ENCODE results near the gene GSDMA. TPM values are rescaled to one million over a fixed set of nuclear protein-coding genes. Genes with fewer than 3 reads are reported as not detected.
A peak's percentile ranks its signal among the peaks of the same experiment; 100 is the strongest.

Gene GSDMA
- total and polyA plus RNA-seq, 10 of the 15 experiments (the other 5 are each of a cell fraction or from before 2014, with no cell fraction given): 0.04 to 0.11 TPM; not detected in 8

DNA sequence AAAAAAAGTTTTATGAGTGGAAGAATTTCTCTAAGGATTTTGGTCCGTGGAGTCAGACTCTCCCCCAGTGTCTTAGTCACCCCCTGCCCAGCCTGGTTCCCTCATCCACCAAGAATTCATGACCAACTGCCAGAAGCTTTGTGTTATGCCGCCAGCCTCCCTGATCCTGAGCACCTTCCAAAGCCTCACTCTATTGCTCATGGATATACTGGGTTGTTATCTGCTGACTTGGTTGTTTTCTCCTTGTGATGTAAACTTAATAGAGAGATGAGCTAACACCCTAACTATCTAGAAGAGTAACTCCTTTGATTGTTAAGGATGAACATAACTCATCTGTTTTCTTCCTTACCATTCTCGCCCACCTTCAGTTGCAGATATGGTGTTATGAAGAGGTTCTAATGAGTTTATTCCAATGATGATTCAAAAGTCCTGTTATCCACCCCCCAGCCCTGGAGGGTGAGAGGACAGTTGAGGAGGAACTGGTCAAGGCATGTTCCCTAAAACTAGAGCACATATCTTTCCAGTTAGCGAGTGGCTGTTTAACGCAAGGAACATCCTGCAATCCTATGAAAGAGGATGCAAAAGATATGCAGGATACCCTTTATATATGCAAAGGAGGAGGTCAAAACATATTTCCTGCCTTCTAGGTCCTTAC lies 16.3 kb downstream of the GSDMA start:
- ATAC-seq (no peak), DNase-seq (ENCODE audit: low read depth, low spot score) (no peak), FAIRE-seq (no peak)
- Histone ChIP-seq H3K27me3 (replicated peaks in 1 of 2; ENCODE audit: control insufficient read depth in 2 of 2, insufficient read depth in 2 of 2, low read length in 1 of 2) (no peaks in the 10 kb centered on the region; a peak in 1 of 4 replicates), H3K36me3 (ENCODE audit: control insufficient read depth in 2 of 2, insufficient read depth in 2 of 2, low read length in 1 of 2) (peaks cover 0 to under 1% of the 10 kb centered on the region in 2 experiments; a peak in 2 of 4 replicates), H3K4me1 (ENCODE audit: control insufficient read depth, insufficient read depth, low read length) (peaks cover 6% of the 10 kb centered on the region), H3K79me2 (ENCODE audit: control insufficient read depth, insufficient read depth, low read length) (peaks cover 31% of the 10 kb centered on the region), H2AFZ (ENCODE audit: control insufficient read depth, low read depth, low read length) (peak overlapping the region; percentile 96), H3K27ac (ENCODE audit: control insufficient read depth, insufficient read depth) (no peak overlapping the region), H3K4me3 (0 out of 2 replicates have a peak overlapping the region, but pooled peaks have one; percentile 66), H4K20me1 (ENCODE audit: control insufficient read depth, insufficient read depth) (no peaks in the 10 kb centered on the region), H3K4me2 (ENCODE audit: control insufficient read depth, insufficient read depth) (peak overlapping the region; percentile 62), H3K9ac (ENCODE audit: control insufficient read depth, insufficient read depth, low read length) (no peak overlapping the region), H3K9me3 (replicated peaks; ENCODE audit: control insufficient read depth, insufficient read depth, low read length) (no peaks in the 10 kb centered on the region)
- ChIA-PET POLR2A (interaction anchor here (1.0 to 2.1 kb wide), 5 partner anchors 10 to 107 kb away, joined by 4 to 20 read pairs (median 9); partner anchors contain the start of gene ORMDL3), RAD21 (ENCODE audit: unreplicated experiment) (interaction anchor here (0.8 to 5.0 kb wide), 12 partner anchors 21 to 358 kb away, joined by 3 to 44 read pairs (median 8); partner anchors contain the start of gene MED24), CTCF (interaction anchor here (0.6 to 9.0 kb wide), 18 partner anchors 10 to 1342 kb away, joined by 3 to 120 read pairs (median 6); partner anchors contain the start of genes GSDMA and PGAP3), SMC1A (ENCODE audit: uncharacterized antibody, unreplicated experiment) (interaction anchor here (0.6 to 6.0 kb wide), 10 partner anchors 11 to 358 kb away, joined by 3 to 38 read pairs (median 6); no protein-coding TSS in a partner anchor)
- intact Hi-C loops (cut with micrococcal nuclease; ENCODE audit: unreplicated experiment): no loop called here
- WGBS (ENCODE audit: insufficient coverage, insufficient replicate concordance, low lambda C conversion rate, missing lambda C conversion rate): 73% methylated on average over 5 of the region's 5 CpGs
- TF ChIP-seq CHD1 (IDR thresholded peaks at IDR 0.05; ENCODE audit: low read depth, low read length): no peak
- TF ChIP-seq RFX5 (IDR thresholded peaks at IDR 0.05; ENCODE audit: low read depth, low read length): no peak
- TF ChIP-seq CHD4 (IDR thresholded peaks at IDR 0.05): no peak
- TF ChIP-seq BCL11A (IDR thresholded peaks at IDR 0.05; ENCODE audit: low read depth, low read length): no peak
- TF ChIP-seq, protein P1, sequence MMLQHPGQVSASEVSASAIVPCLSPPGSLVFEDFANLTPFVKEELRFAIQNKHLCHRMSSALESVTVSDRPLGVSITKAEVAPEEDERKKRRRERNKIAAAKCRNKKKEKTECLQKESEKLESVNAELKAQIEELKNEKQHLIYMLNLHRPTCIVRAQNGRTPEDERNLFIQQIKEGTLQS (IDR thresholded peaks at IDR 0.05; ENCODE audit: borderline replicate concordance, extremely low read depth, low read depth, low read length): no peak
- in situ Hi-C loops (cut with MboI): no loop called here
- BruUV-seq (replicated peaks): no TSS peak

All from GM12878 (cell line).